B cell (primary cell): Measurements from ENCODE around the gene ATXN1.

Source experiments
- EZH2 ChIP-seq: IDR thresholded peaks from 2 replicates; pipeline ENCODE4 v1.6.1; 2012; ENCODE audit warnings: borderline replicate concordance, low read depth, mild to moderate bottlenecking, moderate library complexity, low read length; ENCODE audit not compliant: insufficient read depth, poor library complexity, severe bottlenecking
- TF ChIP-seq, protein P1 (sequence below): fragments of 200-600 bp; IDR thresholded peaks from one replicate; pipeline ENCODE4 v1.8.0; 2022; ENCODE audit warnings: antibody characterized with exemption, mild to moderate bottlenecking

GRCh38 chr6:16803294-16804200 is 42.3 kb upstream of the ATXN1 start:
- TF ChIP-seq, protein P1, sequence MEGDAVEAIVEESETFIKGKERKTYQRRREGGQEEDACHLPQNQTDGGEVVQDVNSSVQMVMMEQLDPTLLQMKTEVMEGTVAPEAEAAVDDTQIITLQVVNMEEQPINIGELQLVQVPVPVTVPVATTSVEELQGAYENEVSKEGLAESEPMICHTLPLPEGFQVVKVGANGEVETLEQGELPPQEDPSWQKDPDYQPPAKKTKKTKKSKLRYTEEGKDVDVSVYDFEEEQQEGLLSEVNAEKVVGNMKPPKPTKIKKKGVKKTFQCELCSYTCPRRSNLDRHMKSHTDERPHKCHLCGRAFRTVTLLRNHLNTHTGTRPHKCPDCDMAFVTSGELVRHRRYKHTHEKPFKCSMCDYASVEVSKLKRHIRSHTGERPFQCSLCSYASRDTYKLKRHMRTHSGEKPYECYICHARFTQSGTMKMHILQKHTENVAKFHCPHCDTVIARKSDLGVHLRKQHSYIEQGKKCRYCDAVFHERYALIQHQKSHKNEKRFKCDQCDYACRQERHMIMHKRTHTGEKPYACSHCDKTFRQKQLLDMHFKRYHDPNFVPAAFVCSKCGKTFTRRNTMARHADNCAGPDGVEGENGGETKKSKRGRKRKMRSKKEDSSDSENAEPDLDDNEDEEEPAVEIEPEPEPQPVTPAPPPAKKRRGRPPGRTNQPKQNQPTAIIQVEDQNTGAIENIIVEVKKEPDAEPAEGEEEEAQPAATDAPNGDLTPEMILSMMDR: no peak
- no peak for TF ChIP-seq EZH2
